Cardiac muscle cell (in vitro differentiated cells and primary cell): ENCODE measurements around the gene ATP2C1. TPM values are rescaled to one million over a fixed set of nuclear protein-coding genes. Genes with fewer than 3 reads are reported as not detected.
"Not testable (repeated sequence)": the region's sequence is repeated elsewhere in the genome, so short reads cannot be mapped to it uniquely, and the experiment has no call there.

Experiments used
- DNase-seq, 2 donors: peaks; one replicate each; pipeline versions ENCODE4 v3.0.0 to v3.0.0-alpha.2; 2010 to 2017; ENCODE audit warnings: low read depth in 1 of 2, low spot score in 1 of 2
- H3K27ac ChIP-seq: fragments of 200-600 bp; sonication (generic); 2 replicates; pipeline ENCODE4 v1.5.1; 2016
- H3K27me3 ChIP-seq: fragments of 200-600 bp; sonication (generic); 2 replicates; pipeline ENCODE4 v1.6.0; 2016; ENCODE audit warnings: control low read depth
- H3K36me3 ChIP-seq: fragments of 200-600 bp; sonication (generic); 2 replicates; pipeline ENCODE4 v1.5.1; 2016; ENCODE audit warnings: control low read depth
- H3K4me1 ChIP-seq: fragments of 200-600 bp; sonication (generic); 2 replicates; pipeline ENCODE4 v1.8.1; 2017; ENCODE audit warnings: low read depth, mild to moderate bottlenecking, mixed run types
- H3K4me3 ChIP-seq: fragments of 200-600 bp; sonication (generic); 2 replicates; pipeline ENCODE4 v1.5.1; 2016; ENCODE audit warnings: mild to moderate bottlenecking
- H3K9me3 ChIP-seq: fragments of 200-600 bp; sonication (generic); 2 replicates; pipeline ENCODE4 v1.5.1; 2017; ENCODE audit warnings: low read depth, mild to moderate bottlenecking, control low read depth
- CTCF ChIP-seq: IDR thresholded peaks from 2 replicates; pipeline ENCODE4 v1.5.1; 2012; ENCODE audit warnings: low read depth, mild to moderate bottlenecking, low read length
- polyA plus RNA-seq: library from polyadenylated mRNA; unstranded; fragments of >200 nt; fragmentation: Nextera tagmentation; extraction: Ambion mirVana; gene quantifications from 2 replicates; pipeline ENCODE4 v1.2.1, GENCODE V29; 2016
- total RNA-seq: library from RNA; depleted of rRNA; stranded (reverse); fragments of >200 nt; gene quantifications from 2 replicates; pipeline ENCODE4 v1.2.3, GENCODE V29; 2016

The ATP2C1 gene
- total and polyA plus RNA-seq, 2 experiments from 2014 or later, result 31.4 to 32.9 TPM

- Histone ChIP-seq H3K4me1 (no peaks in the 10 kb centered on the region), H3K4me3 (no peak overlapping the region), H3K36me3 (peaks cover 2% of the 10 kb centered on the region), H3K27ac (no peak overlapping the region), H3K9me3 (no peaks in the 10 kb centered on the region), H3K27me3 (no peaks in the 10 kb centered on the region)
- TF ChIP-seq CTCF, result peak; percentile 63
- DNase-seq, result peak; percentile 46 to 69
Measured at GRCh38 chr3:131033480-131034080, 139.7 kb downstream of the ATP2C1 start.

GRCh38 chr3:131036200-131036816, 142.4 kb downstream of the ATP2C1 start:
- TF ChIP-seq CTCF, result no peak
- H3K27me3 ChIP-seq, result no peaks in the 10 kb centered on the region
- no peaks in the 10 kb centered on the region for H3K9me3 ChIP-seq
- H3K27ac ChIP-seq, result no peak overlapping the region
- DNase-seq, result peak in 1 of 2 donors; percentile 61
- no peak overlapping the region for H3K4me3 ChIP-seq
- no peaks in the 10 kb centered on the region for H3K4me1 ChIP-seq
- peaks cover 2% of the 10 kb centered on the region for H3K36me3 ChIP-seq

GRCh38 chr3:131036986-131037385, 143.1 kb downstream of the ATP2C1 start:
- no peak overlapping the region for H3K27ac ChIP-seq
- no peak for TF ChIP-seq CTCF
- H3K4me3 ChIP-seq, result no peak overlapping the region
- peaks cover 2% of the 10 kb centered on the region for H3K36me3 ChIP-seq
- H3K9me3 ChIP-seq, result no peaks in the 10 kb centered on the region
- no peak for DNase-seq
- no peaks in the 10 kb centered on the region for H3K27me3 ChIP-seq
- no peaks in the 10 kb centered on the region for H3K4me1 ChIP-seq

GRCh38 chr3:131038326-131038725, 144.4 kb downstream of the ATP2C1 start:
- Histone ChIP-seq H3K4me1 (no peaks in the 10 kb centered on the region), H3K36me3 (no peaks in the 10 kb centered on the region), H3K27me3 (no peaks in the 10 kb centered on the region), H3K4me3 (no peak overlapping the region), H3K27ac (no peak overlapping the region), H3K9me3 (no peaks in the 10 kb centered on the region)
- peak in 1 of 2 donors; percentile 32 for DNase-seq
- TF ChIP-seq CTCF, result no peak

GRCh38 chr3:131042271-131042985, 148.5 kb downstream of the ATP2C1 start:
- H3K36me3 ChIP-seq, H3K27ac ChIP-seq, H3K4me1 ChIP-seq, DNase-seq, H3K27me3 ChIP-seq, H3K4me3 ChIP-seq, H3K9me3 ChIP-seq: not testable (repeated sequence)

GRCh38 chr3:131047582-131047981, 153.7 kb downstream of the ATP2C1 start:
- Histone ChIP-seq H3K4me3 (no peak overlapping the region), H3K9me3 (no peaks in the 10 kb centered on the region), H3K27me3 (no peaks in the 10 kb centered on the region), H3K36me3 (no peaks in the 10 kb centered on the region), H3K27ac (no peak overlapping the region), H3K4me1 (no peaks in the 10 kb centered on the region)
- TF ChIP-seq CTCF, result no peak
- no peak for DNase-seq
